MCF 10A (cell line): ENCODE data around the gene SERPINC1. TPM values are rescaled to one million over a fixed set of nuclear protein-coding genes. Genes with fewer than 3 reads are reported as not detected.

Source experiments
- BruUV-seq: library from RNA; stranded (reverse); fragments of 400-500 nt; replicated peaks from 2 replicates; lab custom pipeline; 2021; lab: Mats Ljungman, UMichigan
- CTCF ChIA-PET: fragments of 300-600 bp; sonication (Branson Sonifier 250); formaldehyde crosslinking; extraction: SDS; loops from one replicate; lab custom pipeline; 2021; ENCODE audit warnings: antibody characterized with exemption, inconsistent platforms; lab: Yijun Ruan, JAX
- POLR2A ChIA-PET: fragments of 300-600, 350-650 bp; sonication (Branson Sonifier 250); formaldehyde crosslinking; extraction: SDS; loops from one replicate; lab custom pipeline; 2020; ENCODE audit warnings: antibody characterized with exemption, inconsistent platforms; lab: Yijun Ruan, JAX
- DNase-seq: peaks from one replicate; pipeline ENCODE4 v3.0.0-alpha.2; 2018; ENCODE audit not compliant: unreplicated experiment
- H3K27ac Mint-ChIP-seq: one replicate; pipeline ENCODE4 v1.8.0; 2022; ENCODE audit warnings: mild to moderate bottlenecking, low read depth, mixed read lengths; ENCODE audit not compliant: unreplicated experiment
- H3K27me3 Mint-ChIP-seq: one replicate; pipeline ENCODE4 v1.8.0; 2022; ENCODE audit warnings: mixed read lengths; ENCODE audit not compliant: insufficient read depth, unreplicated experiment
- H3K36me3 Mint-ChIP-seq: one replicate; pipeline ENCODE4 v1.8.0; 2022; ENCODE audit warnings: mild to moderate bottlenecking, moderate library complexity, mixed read lengths; ENCODE audit not compliant: insufficient read depth, unreplicated experiment
- H3K4me1 Mint-ChIP-seq: one replicate; pipeline ENCODE4 v1.8.0; 2022; ENCODE audit warnings: mixed read lengths; ENCODE audit not compliant: insufficient read depth, unreplicated experiment
- H3K4me3 Mint-ChIP-seq: one replicate; pipeline ENCODE4 v1.8.0; 2022; ENCODE audit warnings: mild to moderate bottlenecking, moderate library complexity, mixed read lengths; ENCODE audit not compliant: unreplicated experiment
- H3K9me3 Mint-ChIP-seq: one replicate; pipeline ENCODE4 v1.8.0; 2022; ENCODE audit warnings: mixed read lengths; ENCODE audit not compliant: unreplicated experiment
- CTCF ChIP-seq: fragments of 200-600 bp; IDR thresholded peaks from one replicate; pipeline ENCODE4 v1.8.0; 2022; ENCODE audit warnings: antibody characterized with exemption, mild to moderate bottlenecking; ENCODE audit not compliant: unreplicated experiment
- intact Hi-C: fragments of 100-400 bp; cut with micrococcal nuclease; formaldehyde crosslinking; loops from 2 replicates; pipeline ENCODE4 v1.14.1; 2022
- total RNA-seq: library from RNA; stranded (reverse); gene quantifications from 2 replicates; pipeline ENCODE4 v1.2.3, GENCODE V29; 2022

SERPINC1 gene
- total RNA-seq, 1 experiment from 2014 or later: not detected

- Mint-ChIP-seq H3K36me3 (peaks cover 98% of the 10 kb centered on the region), H3K27me3 (no peaks in the 10 kb centered on the region), H3K4me3 (no peak overlapping the region), H3K9me3 (no peaks in the 10 kb centered on the region), H3K27ac (no peak overlapping the region), H3K4me1 (no peaks in the 10 kb centered on the region)
- ChIA-PET CTCF (interaction anchor here (1.5 kb wide), 1 partner anchor 11 kb away, joined by 5 read pairs; no protein-coding TSS in a partner anchor), POLR2A (no interaction called here)
- TF ChIP-seq CTCF: no peak
- intact Hi-C loops: no loop called here
- no peak for DNase-seq
- no TSS peak for BruUV-seq
Observed at GRCh38 chr1:173954179-173954578, 37.1 kb upstream of the SERPINC1 start.

- H3K27me3 Mint-ChIP-seq: no peaks in the 10 kb centered on the region
- peaks cover 98% of the 10 kb centered on the region for H3K36me3 Mint-ChIP-seq
- no TSS peak for BruUV-seq
- no peaks in the 10 kb centered on the region for H3K9me3 Mint-ChIP-seq
- peaks cover 15% of the 10 kb centered on the region for H3K4me1 Mint-ChIP-seq
- no peak overlapping the region for H3K27ac Mint-ChIP-seq
- ChIA-PET CTCF (no interaction called here), POLR2A (interaction anchor here (4.4 kb wide), 1 partner anchor 81 kb away, joined by 50 read pairs; the partner anchor contains the start of genes GAS5 and ZBTB37)
- no peak for TF ChIP-seq CTCF
- DNase-seq: no peak
- no peak overlapping the region for H3K4me3 Mint-ChIP-seq
- intact Hi-C loops: loop anchor here (5.0 kb wide), 2 partner anchors 81 to 124 kb away; partner anchors contain the start of genes GAS5 and ZBTB37
Observed at GRCh38 chr1:173948594-173948993, 31.5 kb upstream of the SERPINC1 start.

- H3K9me3 Mint-ChIP-seq: no peaks in the 10 kb centered on the region
- H3K36me3 Mint-ChIP-seq: peaks cover 98% of the 10 kb centered on the region
- TF ChIP-seq CTCF: no peak
- DNase-seq: peak; percentile 82
- no peaks in the 10 kb centered on the region for H3K27me3 Mint-ChIP-seq
- H3K4me1 Mint-ChIP-seq: peaks cover 15% of the 10 kb centered on the region
- no TSS peak for BruUV-seq
- no peak overlapping the region for H3K4me3 Mint-ChIP-seq
- ChIA-PET POLR2A (interaction anchor here (0.6 to 4.4 kb wide), 13 partner anchors 11 to 516 kb away, joined by 3 to 50 read pairs (median 3); partner anchors contain the start of genes GAS5, RABGAP1L and ZBTB37), CTCF (interaction anchor here (0.5 to 1.9 kb wide), 6 partner anchors 15 to 1202 kb away, joined by 3 to 13 read pairs (median 4); no protein-coding TSS in a partner anchor)
- intact Hi-C loops: loop anchor here (5.0 kb wide), 2 partner anchors 79 to 126 kb away; partner anchors contain the start of genes GAS5 and ZBTB37
- peak overlapping the region; percentile 90 for H3K27ac Mint-ChIP-seq
Observed at GRCh38 chr1:173946380-173946921, 29.3 kb upstream of the SERPINC1 start.

- Mint-ChIP-seq H3K36me3 (peaks cover 80% of the 10 kb centered on the region), H3K4me3 (no peak overlapping the region), H3K4me1 (no peaks in the 10 kb centered on the region), H3K9me3 (no peaks in the 10 kb centered on the region), H3K27me3 (no peaks in the 10 kb centered on the region), H3K27ac (no peak overlapping the region)
- ChIA-PET CTCF (no interaction called here), POLR2A (interaction anchor here (1.1 to 2.0 kb wide), 2 partner anchors 21 to 69 kb away, joined by 4 to 8 read pairs; partner anchors contain the start of genes GAS5 and ZBTB37)
- no TSS peak for BruUV-seq
- intact Hi-C loops: no loop called here
- no peak for TF ChIP-seq CTCF
- no peak for DNase-seq
Observed at GRCh38 chr1:173937062-173937461, 19.9 kb upstream of the SERPINC1 start.
